NCI-H2029 treated with DMSO at 0.1 percent for 48 hours (cell line): ENCODE results near the gene CTBS.
"Not testable (repeated sequence)": the region's sequence is repeated elsewhere in the genome, so short reads cannot be mapped to it uniquely, and the experiment has no call there.

Experiments
- DNase-seq: peaks from one replicate; lab custom pipeline; 2025; lab: John Stamatoyannopoulos, UW

CTBS gene

DNA sequence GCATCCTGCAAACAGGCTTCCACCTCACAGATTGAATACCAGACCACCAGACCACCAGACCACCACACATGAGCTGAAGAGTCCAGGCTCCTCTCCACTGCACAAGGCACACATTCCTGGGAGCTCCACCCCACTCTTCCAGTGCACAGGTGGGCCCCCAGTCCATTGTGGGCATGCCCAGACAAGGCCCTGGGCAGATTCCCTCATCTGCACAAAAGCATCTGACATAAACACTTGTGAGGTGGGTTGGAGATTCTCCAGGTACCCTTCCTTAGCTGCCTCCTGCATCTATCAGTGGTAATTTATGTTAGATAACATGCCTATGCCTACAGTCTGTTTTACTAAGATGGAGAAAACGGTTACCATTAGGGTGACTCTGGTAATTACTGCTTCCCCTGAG, 11.6 kb upstream of the CTBS start:
- DNase-seq: no peak

- no peak for DNase-seq
These were observed 9.9 kb upstream of the CTBS start for GRCh38 chr1:84584126-84584525.

DNA sequence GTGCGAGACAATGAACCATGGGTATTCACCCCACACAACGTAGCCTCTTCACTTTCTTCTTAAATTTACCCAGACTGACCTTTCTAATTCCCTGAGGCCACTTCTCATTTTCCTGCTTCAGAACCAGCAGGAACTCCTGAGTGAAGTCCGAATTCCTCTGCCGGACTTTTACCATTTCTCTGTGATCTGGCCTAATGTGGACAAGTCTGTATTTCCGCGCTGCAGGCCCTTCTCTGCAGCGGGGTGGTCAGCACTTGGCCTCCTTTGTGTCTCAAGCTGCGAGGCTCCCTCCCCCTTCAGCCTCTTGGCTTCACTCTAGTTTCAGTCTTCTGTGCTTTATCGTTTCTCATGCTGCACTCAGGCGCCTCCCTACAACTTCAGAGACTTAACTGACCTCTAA, 9.4 kb upstream of the CTBS start:
- no peak for DNase-seq

- DNase-seq: no peak
These were observed 8.8 kb upstream of the CTBS start for GRCh38 chr1:84582802-84583587.

DNA sequence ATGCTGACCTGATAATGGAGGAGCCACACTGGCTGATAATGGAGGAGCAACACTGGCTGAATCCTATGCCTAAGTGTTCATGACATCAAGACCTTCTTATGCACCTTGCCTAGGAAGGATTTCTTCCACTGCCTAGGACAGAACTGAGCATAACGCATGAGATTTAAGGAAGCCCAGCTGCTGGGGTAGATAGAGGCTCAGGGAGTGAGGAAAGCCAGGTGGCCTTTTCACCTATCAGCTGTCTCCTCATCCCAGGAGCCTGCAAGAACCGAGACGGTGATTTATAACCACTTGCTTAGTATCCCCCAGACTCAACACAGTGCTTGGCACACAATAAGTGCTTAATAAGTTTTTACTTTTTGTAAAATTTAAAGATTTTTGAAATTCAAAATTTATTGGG, 7.4 kb upstream of the CTBS start:
- no peak for DNase-seq

- no peak for DNase-seq
These were observed 696 bp upstream of the CTBS start for GRCh38 chr1:84574936-84575335.

- DNase-seq: no peak
These were observed 716 bp downstream of the CTBS start for GRCh38 chr1:84573481-84573966.

GRCh38 chr1:84571150-84571535, 3.1 kb downstream of the CTBS start:
- no peak for DNase-seq

GRCh38 chr1:84570436-84571149, 3.6 kb downstream of the CTBS start:
- DNase-seq: no peak

- no peak for DNase-seq
These were observed 5.0 kb downstream of the CTBS start for GRCh38 chr1:84569216-84569615.

- DNase-seq: no peak
These were observed 23.4 kb downstream of the CTBS start for GRCh38 chr1:84550826-84551225.

- DNase-seq: no peak
These were observed 32.6 kb downstream of the CTBS start for GRCh38 chr1:84541679-84542078.

DNA sequence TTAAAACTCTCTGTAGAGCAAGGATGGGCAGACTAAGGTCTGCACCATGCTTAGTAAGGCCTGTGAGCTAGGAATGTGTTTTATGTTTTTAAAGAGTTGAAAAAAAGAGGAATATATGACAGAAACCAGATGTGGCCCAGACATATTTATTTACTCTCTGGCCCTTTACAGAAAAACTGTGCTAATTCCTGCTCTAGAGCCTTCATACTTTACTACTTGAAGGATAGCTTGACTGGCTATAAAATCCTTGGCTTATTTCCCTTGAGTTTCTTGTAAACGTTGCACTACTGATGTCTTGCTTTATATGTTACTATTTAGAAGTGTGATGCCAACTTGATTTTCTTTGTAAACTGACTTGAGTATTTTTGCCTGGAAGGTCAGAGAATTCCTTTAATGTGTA, 33.5 kb downstream of the CTBS start:
- DNase-seq: no peak

GRCh38 chr1:84539972-84540371, 34.3 kb downstream of the CTBS start:
- no peak for DNase-seq

DNA sequence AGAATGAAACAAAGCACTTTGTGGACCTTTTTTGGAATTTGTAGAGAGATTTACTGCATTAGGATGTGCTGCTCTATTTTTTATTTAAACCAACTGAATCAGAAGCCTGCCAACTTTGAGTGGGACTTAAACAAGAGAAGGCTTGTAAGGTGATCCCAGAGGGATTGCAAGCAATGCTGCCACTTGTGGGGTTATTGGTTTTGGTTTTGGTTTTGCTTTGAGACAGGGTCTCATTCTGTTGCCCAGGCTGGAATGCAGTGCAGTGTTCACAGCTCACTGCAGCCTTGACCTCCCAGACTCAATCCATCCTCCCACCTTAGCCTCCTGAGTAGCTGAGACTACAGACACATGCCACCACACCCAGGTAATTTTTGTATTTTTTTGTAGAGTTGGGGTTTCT, 35.6 kb downstream of the CTBS start:
- DNase-seq: no peak

DNA sequence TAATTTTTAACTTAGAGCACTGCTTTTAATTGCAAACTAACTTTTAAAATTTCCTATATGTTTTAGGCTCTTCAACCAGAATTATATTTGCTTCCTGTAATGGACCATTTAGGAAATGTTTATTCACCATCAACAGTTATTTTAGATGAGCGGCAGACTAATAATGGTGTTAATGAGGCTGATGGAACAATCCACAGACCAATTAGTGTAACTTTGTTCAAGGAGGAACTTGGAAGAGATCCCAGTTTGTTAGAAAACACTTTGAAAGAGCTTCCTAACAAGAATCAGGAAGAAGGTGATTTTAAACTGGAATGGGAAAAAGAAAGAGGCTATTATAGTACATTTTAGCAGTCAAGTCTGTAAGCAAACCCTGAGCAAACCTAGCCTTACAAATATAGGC, 48.5 kb downstream of the CTBS start:
- DNase-seq: no peak

DNA sequence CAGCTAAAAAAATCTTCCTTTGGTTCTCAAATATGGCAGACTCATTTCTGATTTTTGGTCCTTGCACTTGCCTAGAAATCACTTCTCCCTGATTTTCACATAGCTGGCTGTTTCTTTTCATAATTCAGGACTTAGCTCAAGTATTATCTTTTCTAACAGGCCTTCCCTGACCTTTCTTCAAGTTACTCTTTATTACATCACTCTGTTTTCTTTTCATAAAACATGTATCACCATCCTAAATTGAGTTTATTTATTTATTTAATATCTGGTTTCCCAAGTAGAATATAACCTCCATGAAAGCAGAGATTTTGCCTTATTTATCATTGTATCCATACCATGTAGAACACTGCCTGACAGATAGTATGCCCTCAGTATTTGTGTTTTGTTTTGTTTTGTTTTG, 49.6 kb downstream of the CTBS start:
- no peak for DNase-seq

DNA sequence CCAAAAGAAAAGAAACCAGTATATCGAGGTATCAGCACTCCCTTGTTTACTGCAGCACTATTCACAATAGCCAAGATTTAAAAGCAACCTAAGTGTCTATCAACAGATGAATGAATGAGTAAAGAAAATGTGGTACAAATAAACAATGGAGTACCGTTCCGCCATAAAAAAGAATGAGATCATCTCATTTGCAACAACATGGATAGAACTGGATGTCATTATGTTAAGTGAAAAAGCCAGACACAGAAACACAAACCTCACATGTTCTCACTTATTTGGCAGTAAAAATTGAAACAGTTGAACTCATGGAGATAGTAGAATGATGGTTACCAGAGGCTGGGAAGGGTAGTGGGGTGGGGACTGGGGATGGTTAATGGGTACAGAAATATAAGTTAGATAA, 63.6 kb downstream of the CTBS start:
- no peak for DNase-seq

DNA sequence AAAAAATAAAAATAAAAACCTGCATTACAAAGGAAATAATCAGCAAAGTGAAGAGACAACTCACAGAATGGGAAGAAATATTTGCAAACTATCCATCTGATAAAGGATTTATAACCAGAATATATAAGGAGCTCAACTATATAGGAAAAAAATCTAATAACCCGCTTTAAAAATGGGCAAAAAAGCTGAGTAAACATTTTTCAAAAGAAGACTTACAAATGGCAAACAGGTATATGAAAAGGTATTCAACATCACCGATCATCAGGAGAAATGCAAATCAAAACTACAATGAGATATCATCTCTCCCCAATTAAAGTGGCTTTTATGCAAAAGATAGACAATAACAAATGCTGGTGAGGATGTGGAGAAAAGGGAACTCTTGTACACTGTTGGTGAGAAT, 64.1 kb downstream of the CTBS start:
- DNase-seq: no peak

DNA sequence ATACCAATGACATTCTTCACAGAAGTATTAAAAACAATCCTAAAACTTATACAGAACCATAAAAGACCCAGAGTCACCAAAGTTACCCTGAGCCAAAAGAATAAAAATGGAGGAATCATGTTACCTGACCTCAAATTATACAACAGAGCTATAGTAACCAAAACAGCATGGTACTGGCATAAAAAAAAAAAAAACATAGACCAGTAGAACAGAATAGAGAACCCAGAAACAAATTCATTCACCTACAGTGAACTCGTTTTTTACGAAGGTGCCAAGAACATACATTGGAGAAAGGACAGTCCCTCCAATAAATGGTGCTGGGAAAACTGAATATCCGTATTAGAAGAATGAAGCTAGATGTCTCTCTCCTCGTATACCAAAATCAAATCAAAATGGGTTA, 65.2 kb downstream of the CTBS start:
- DNase-seq: no peak

GRCh38 chr1:84508510-84508909, 65.7 kb downstream of the CTBS start:
- no peak for DNase-seq

GRCh38 chr1:84507887-84508286, 66.4 kb downstream of the CTBS start:
- DNase-seq: not testable (repeated sequence)

DNA sequence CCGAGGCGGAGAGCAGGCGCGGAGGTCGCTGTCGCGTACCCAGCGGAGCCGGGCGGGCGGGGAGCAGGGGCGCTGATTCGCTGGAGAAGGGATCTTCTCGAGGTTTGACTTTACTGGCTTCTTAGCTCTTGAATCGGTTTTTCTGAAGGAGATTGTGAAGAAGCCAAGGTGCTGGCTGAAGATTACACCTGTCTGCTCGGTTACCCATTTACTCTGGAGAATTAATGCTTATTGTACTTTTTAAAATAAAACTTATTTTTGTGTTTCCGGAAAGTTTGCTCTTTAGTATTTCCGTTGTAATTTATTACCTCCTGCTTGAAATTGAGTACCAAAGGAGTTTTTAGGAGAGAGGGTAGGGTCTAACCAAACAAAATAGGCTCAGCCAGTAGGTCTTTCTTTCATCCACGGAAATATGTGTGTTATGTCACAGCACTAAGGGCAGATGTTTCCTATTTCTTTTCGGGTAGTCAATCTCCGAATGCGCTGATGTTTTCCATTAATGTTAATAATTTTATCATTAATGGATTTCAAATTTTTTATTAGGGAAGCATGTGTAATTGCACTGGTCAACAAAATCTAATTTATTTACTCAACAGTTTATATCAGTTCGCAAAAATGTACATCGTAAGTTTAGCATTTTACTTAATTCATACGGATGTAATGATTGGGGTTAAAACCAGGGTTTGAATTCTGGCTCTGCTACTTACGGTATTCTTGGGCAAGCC, 67.3 kb downstream of the CTBS start:
- DNase-seq: no peak
